K562 (cell line): ENCODE data around the gene GNAL. TPM values are rescaled to one million over a fixed set of nuclear protein-coding genes. Genes with fewer than 3 reads are reported as not detected.

Experiments
- ATAC-seq: fragments of 200-7000 bp; cut with Tn5 transposase; 3 replicates; pipeline ENCODE4 v1.9.1; 2020; ENCODE audit warnings: moderate library complexity
- BruUV-seq: library from RNA; stranded (reverse); fragments of 400-500 nt; replicated peaks from 2 replicates; lab custom pipeline; 2021; lab: Mats Ljungman, UMichigan
- CTCF ChIA-PET: fragments of 300-600 bp; formaldehyde crosslinking; extraction: SDS; loops from one replicate; lab custom pipeline; 2021; ENCODE audit warnings: low intra/inter-chr PET ratio; lab: Yijun Ruan, JAX
- POLR2A ChIA-PET: fragments of 300-600, 350-650 bp; sonication (Branson Sonifier 250); formaldehyde crosslinking; extraction: SDS; loops from one replicate; lab custom pipeline; 2021; ENCODE audit warnings: antibody characterized with exemption, inconsistent platforms; lab: Yijun Ruan, JAX
- DNase-seq, 4 experiments: peaks; one replicate each; pipeline versions ENCODE4 v3.0.0 to v3.0.0-alpha.2; 2011 to 2018; ENCODE audit warnings: low spot score in 3 of 4, mixed read lengths in 3 of 4; ENCODE audit errors: extremely low read depth in 1 of 4
- FAIRE-seq: peaks from 2 replicates; lab custom pipeline; 2011; peaks lifted over from hg19 to GRCh38; lab: Jason Lieb, UNC
- H2AFZ ChIP-seq: 2 replicates; pipeline ENCODE4 v1.6.0; 2011; ENCODE audit warnings: low read depth, low read length, control low read depth, inconsistent platforms
- H3K27ac ChIP-seq: fragments of 200-600 bp; 3 replicates; pipeline ENCODE4 v1.8.0; 2011; ENCODE audit warnings: low read depth, mild to moderate bottlenecking, control low read depth, inconsistent platforms, low read length, moderate library complexity, mixed read lengths; ENCODE audit errors: extremely low read depth
- H3K27me3 ChIP-seq, 2 experiments: fragments of 300-600 bp in 1 of 2; 2 replicates in 1 of 2; 3 replicates in 1 of 2; pipeline versions ENCODE4 v1.6.0 to v1.8.0; 2011; ENCODE audit warnings: inconsistent platforms in 2 of 2, low read length in 2 of 2, mild to moderate bottlenecking in 1 of 2, mixed read lengths in 1 of 2, moderate library complexity in 1 of 2; ENCODE audit not compliant: control insufficient read depth in 2 of 2, insufficient read depth in 2 of 2
- H3K36me3 ChIP-seq: fragments of 300-600 bp; 3 replicates; pipeline ENCODE4 v1.8.0; 2011; ENCODE audit warnings: mild to moderate bottlenecking, low read length, inconsistent platforms; ENCODE audit not compliant: control insufficient read depth, insufficient read depth
- H3K4me1 ChIP-seq, 2 experiments: fragments of 200-600 bp in 1 of 2; replicated peaks in 1 of 2; 2 replicates in 1 of 2; 3 replicates in 1 of 2; pipeline versions ENCODE4 v1.5.1 to v1.8.0; 2011; ENCODE audit warnings: inconsistent platforms in 2 of 2, low read length in 2 of 2, mild to moderate bottlenecking in 1 of 2, mixed read lengths in 1 of 2, moderate library complexity in 1 of 2; ENCODE audit not compliant: control insufficient read depth in 2 of 2, insufficient read depth in 2 of 2
- H3K4me2 ChIP-seq: 2 replicates; pipeline ENCODE4 v1.6.1; 2011; ENCODE audit warnings: low read length, control low read depth, inconsistent platforms, mixed read lengths; ENCODE audit not compliant: insufficient read depth
- H3K4me3 ChIP-seq: fragments of 200-600 bp; sonication (generic), shearing (Covaris generic); 2 replicates; pipeline ENCODE4 v1.5.1; 2016; ENCODE audit warnings: control low read depth, inconsistent platforms
- H3K79me2 ChIP-seq: fragments of 200-600 bp; 3 replicates; pipeline ENCODE4 v1.8.0; 2011; ENCODE audit warnings: low read length, inconsistent platforms; ENCODE audit not compliant: control insufficient read depth, insufficient read depth
- H3K9ac ChIP-seq, 2 experiments: 2 replicates each; pipeline versions ENCODE4 v1.6.0 to v1.6.1; 2011; ENCODE audit warnings: low read depth in 2 of 2, low read length in 2 of 2, control low read depth in 1 of 2, inconsistent platforms in 1 of 2, mild to moderate bottlenecking in 1 of 2, mixed read lengths in 1 of 2; ENCODE audit not compliant: insufficient read depth in 1 of 2
- H3K9me1 ChIP-seq: one replicate; pipeline ENCODE4 v1.6.0; 2011; ENCODE audit warnings: inconsistent platforms, mild to moderate bottlenecking, low read length, moderate library complexity; ENCODE audit not compliant: control insufficient read depth, insufficient read depth
- H3K9me3 ChIP-seq: replicated peaks from 2 replicates; pipeline ENCODE4 v1.5.1; 2011; ENCODE audit warnings: low read depth, low read length, inconsistent platforms; ENCODE audit not compliant: control insufficient read depth, insufficient read depth
- H4K20me1 ChIP-seq: replicated peaks from 2 replicates; pipeline ENCODE4 v1.6.1; 2011; ENCODE audit warnings: low read length, inconsistent platforms, mixed read lengths; ENCODE audit not compliant: control insufficient read depth, insufficient read depth
- ATF3 ChIP-seq, 2 experiments: fragments of 450-650 bp in 1 of 2; sonication (generic) in 1 of 2; formaldehyde crosslinking in 1 of 2; IDR thresholded peaks in 1 of 2; conservative IDR thresholded peaks in 1 of 2; 2 replicates each; pipeline versions ENCODE4 v1.6.1 to v1.8.1; 2016 to 2023; ENCODE audit warnings: mild to moderate bottlenecking in 2 of 2, moderate library complexity in 2 of 2, inconsistent platforms in 1 of 2, missing genetic modification reagents in 1 of 2
- FOXJ3 ChIP-seq: sonication (generic); formaldehyde crosslinking; IDR thresholded peaks from 2 replicates; pipeline ENCODE4 v1.4.0; 2020; ENCODE audit warnings: mild to moderate bottlenecking, missing genetic modification reagents
- MAFF ChIP-seq: IDR thresholded peaks from 2 replicates; pipeline ENCODE4 v1.6.1; 2012; ENCODE audit warnings: low read length, improper control_type of control experiment
- MEIS2 ChIP-seq: fragments of 450-650 bp; IDR thresholded peaks from 2 replicates; pipeline ENCODE4 v1.6.1; 2014; ENCODE audit warnings: mild to moderate bottlenecking; ENCODE audit not compliant: partially characterized antibody
- POLR2AphosphoS5 ChIP-seq: IDR thresholded peaks from 2 replicates; pipeline ENCODE4 v1.6.1; 2011; ENCODE audit warnings: mild to moderate bottlenecking, low read depth, low read length, moderate library complexity; ENCODE audit not compliant: control insufficient read depth, insufficient read depth
- PRDM10 ChIP-seq: fragments of 450-650 bp; IDR thresholded peaks from 2 replicates; pipeline ENCODE4 v1.6.1; 2018; ENCODE audit not compliant: partially characterized antibody
- SMARCA5 ChIP-seq: fragments of 450-650 bp; IDR thresholded peaks from 2 replicates; pipeline ENCODE4 v1.6.1; 2016
- ZBTB34 ChIP-seq: fragments of 250-450 bp; sonication (Bioruptor Pico); IDR thresholded peaks from 2 replicates; pipeline ENCODE4 v1.8.0; 2021; ENCODE audit warnings: mild to moderate bottlenecking, moderate library complexity
- ZC3H8 ChIP-seq: fragments of 450-650 bp; IDR thresholded peaks from 2 replicates; pipeline ENCODE4 v1.6.1; 2017
- WGBS: fragments of 100-300 bp; shearing (Covaris generic); methylation state at CpG from one replicate; pipeline ENCODE4 v1.1.6; 2016; ENCODE audit warnings: low coverage, mixed read lengths; ENCODE audit not compliant: insufficient coverage; ENCODE audit errors: missing lambda C conversion rate; 5-methylcytosine and 5-hydroxymethylcytosine counted together
- in situ Hi-C: fragments of 300-500 bp; cut with MboI; formaldehyde crosslinking; loops from 4 replicates; pipeline ENCODE4 v1.15.0; 2018; ENCODE audit warnings: inconsistent platforms, mixed read lengths
- intact Hi-C: fragments of 100-400 bp; cut with micrococcal nuclease; formaldehyde crosslinking; loops from 2 replicates; pipeline ENCODE4 v1.14.2; 2022
- polyA plus RNA-seq, 8 experiments: library from polyadenylated mRNA; depleted of rRNA in 4 of 8; stranded (reverse) in 5 of 8; unstranded in 3 of 8; fragments of >200 nt; fragmentation: Nextera tagmentation in 2 of 8; fragmentation: Illumina TruSeq in 1 of 8; extraction: Ambion mirVana in 2 of 8; extraction: Trizol in 1 of 8; gene quantifications; 2 replicates each; pipeline versions ENCODE4 v1.2.1 to v1.2.3, GENCODE V29; 2011 to 2014; ENCODE audit warnings: inconsistent platforms in 1 of 8, missing spikeins in 1 of 8
- total RNA-seq, 7 experiments: library from RNA; depleted of rRNA in 6 of 7; stranded (reverse); fragments of >200 nt in 6 of 7; fragmentation: Illumina TruSeq in 2 of 7; extraction: Trizol in 2 of 7; gene quantifications; 2 replicates each; pipeline versions ENCODE4 v1.2.1 to v1.2.3, GENCODE V29; 2011 to 2021; ENCODE audit warnings: low replicate concordance in 1 of 7

GNAL gene
- total and polyA plus RNA-seq, 9 of the 15 experiments (the other 6 are each of a cell fraction or from before 2014, with no cell fraction given), result under 0.01 to 0.10 (median 0.01) TPM; not detected in 5

GRCh38 chr18:11906926-11907874 is 218.1 kb downstream of the GNAL start:
- H2AFZ ChIP-seq, result peak overlapping the region; percentile 95
- WGBS, result 49% methylated on average over 20 of the region's 20 CpGs

More at GRCh38 chr18:11906926-11907874, 218.1 kb downstream of the GNAL start:
- no peaks in the 10 kb centered on the region for H3K9me3 ChIP-seq
- ATAC-seq, result no peak
- ChIA-PET CTCF (no interaction called here), POLR2A (no interaction called here)
- H3K9ac ChIP-seq, result peak overlapping the region; percentile 82 to 91
- no peaks in the 10 kb centered on the region for H3K27me3 ChIP-seq
- peaks cover 2% of the 10 kb centered on the region; the same call in 1 of the 3 replicates for H3K79me2 ChIP-seq
- FAIRE-seq, result no peak
- H4K20me1 ChIP-seq, result peaks cover 6% of the 10 kb centered on the region; the same call in 1 of the 2 replicates
- intact Hi-C loops, result no loop called here
- peaks cover 13 to 23% of the 10 kb centered on the region in 2 experiments; a peak in 4 of 5 replicates for H3K4me1 ChIP-seq
- TF ChIP-seq PRDM10 (peak; percentile 19), FOXJ3 (CRISPR knock-in tag) (no peak), POLR2AphosphoS5 (no peak), ZBTB34 (CRISPR knock-in tag) (no peak), ATF3 (IDR thresholded peaks at IDR 0.05) (peak; percentile 58), ATF3 (CRISPR knock-in tag; conservative IDR thresholded peaks at IDR 0.05) (no peak), MAFF (no peak), ZC3H8 (no peak), SMARCA5 (no peak), MEIS2 (peak; percentile 7)
- peaks cover 4% of the 10 kb centered on the region; the same call in 2 of the 3 replicates for H3K36me3 ChIP-seq
- BruUV-seq, result no TSS peak
- DNase-seq, result no peak
- peak overlapping the region; percentile 72 for H3K4me3 ChIP-seq
- in situ Hi-C loops, result loop anchor here (10.0 kb wide), 1 partner anchor 1128 kb away; no protein-coding TSS in a partner anchor
- no peak overlapping the region; the same call in 2 of the 3 replicates for H3K27ac ChIP-seq
- no peaks in the 10 kb centered on the region for H3K9me1 ChIP-seq
- H3K4me2 ChIP-seq, result peak overlapping the region; percentile 89
